Measurements from ENCODE around the gene PRL. TPM values are rescaled to one million over a fixed set of nuclear protein-coding genes. Genes with fewer than 3 reads are reported as not detected.

Gene PRL
- total RNA-seq, 6 experiments from 2014 or later: not detected

- H3K27me3 ChIP-seq: no peaks in the 10 kb centered on the region
- DNase-seq: no peak
- no peaks in the 10 kb centered on the region for H3K36me3 ChIP-seq
- H3K4me1 ChIP-seq: no peaks in the 10 kb centered on the region
- ATAC-seq: no peak
- no peak overlapping the region for H3K4me3 ChIP-seq
- no peak for TF ChIP-seq POLR2A (IDR thresholded peaks at IDR 0.05)
- TF ChIP-seq, protein P1, sequence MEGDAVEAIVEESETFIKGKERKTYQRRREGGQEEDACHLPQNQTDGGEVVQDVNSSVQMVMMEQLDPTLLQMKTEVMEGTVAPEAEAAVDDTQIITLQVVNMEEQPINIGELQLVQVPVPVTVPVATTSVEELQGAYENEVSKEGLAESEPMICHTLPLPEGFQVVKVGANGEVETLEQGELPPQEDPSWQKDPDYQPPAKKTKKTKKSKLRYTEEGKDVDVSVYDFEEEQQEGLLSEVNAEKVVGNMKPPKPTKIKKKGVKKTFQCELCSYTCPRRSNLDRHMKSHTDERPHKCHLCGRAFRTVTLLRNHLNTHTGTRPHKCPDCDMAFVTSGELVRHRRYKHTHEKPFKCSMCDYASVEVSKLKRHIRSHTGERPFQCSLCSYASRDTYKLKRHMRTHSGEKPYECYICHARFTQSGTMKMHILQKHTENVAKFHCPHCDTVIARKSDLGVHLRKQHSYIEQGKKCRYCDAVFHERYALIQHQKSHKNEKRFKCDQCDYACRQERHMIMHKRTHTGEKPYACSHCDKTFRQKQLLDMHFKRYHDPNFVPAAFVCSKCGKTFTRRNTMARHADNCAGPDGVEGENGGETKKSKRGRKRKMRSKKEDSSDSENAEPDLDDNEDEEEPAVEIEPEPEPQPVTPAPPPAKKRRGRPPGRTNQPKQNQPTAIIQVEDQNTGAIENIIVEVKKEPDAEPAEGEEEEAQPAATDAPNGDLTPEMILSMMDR (IDR thresholded peaks at IDR 0.05): no peak
- intact Hi-C loops (cut with DNase I): no loop called here
- no peaks in the 10 kb centered on the region for H3K9me3 ChIP-seq
- H3K27ac ChIP-seq: no peak overlapping the region
- WGBS (ENCODE audit: insufficient coverage, low coverage, low lambda C conversion rate, missing lambda C conversion rate): 33% methylated on average over 1 of the region's 1 CpG
Measured at GRCh38 chr6:22296067-22296466, 769 bp downstream of the PRL start.

GRCh38 chr6:22295145-22295544 is 1.7 kb downstream of the PRL start:
- TF ChIP-seq, protein P1 (IDR thresholded peaks at IDR 0.05): no peak
- TF ChIP-seq POLR2A (IDR thresholded peaks at IDR 0.05): no peak
- intact Hi-C loops (cut with DNase I): no loop called here
- no peaks in the 10 kb centered on the region for H3K4me1 ChIP-seq
- H3K9me3 ChIP-seq: no peaks in the 10 kb centered on the region
- no peak overlapping the region for H3K27ac ChIP-seq
- 71% methylated on average over 9 of the region's 9 CpGs for WGBS (ENCODE audit: insufficient coverage, low coverage, low lambda C conversion rate, missing lambda C conversion rate)
- no peaks in the 10 kb centered on the region for H3K36me3 ChIP-seq
- ATAC-seq (no peak), DNase-seq (no peak)
- no peak overlapping the region for H3K4me3 ChIP-seq
- no peaks in the 10 kb centered on the region for H3K27me3 ChIP-seq

DNA sequence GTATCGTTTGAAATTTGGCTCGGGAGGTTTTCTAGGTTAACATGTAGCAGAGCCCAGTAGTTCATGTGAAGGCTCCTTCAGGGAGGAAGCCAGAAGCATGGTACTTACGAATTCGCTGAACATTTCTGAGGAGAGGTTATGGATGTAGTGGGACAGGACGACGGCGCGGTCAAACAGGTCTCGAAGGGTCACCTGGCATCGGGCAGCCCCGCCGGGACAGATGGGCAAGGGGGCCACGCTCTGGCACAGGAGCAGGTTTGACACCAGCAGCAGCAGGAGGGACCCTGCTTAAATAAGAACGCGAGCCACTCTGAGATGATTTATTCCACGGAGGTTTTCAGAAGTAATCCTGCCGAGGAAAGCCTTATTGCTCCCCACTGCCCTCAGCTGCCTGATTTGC is 2.5 kb downstream of the PRL start:
- no peaks in the 10 kb centered on the region for H3K27me3 ChIP-seq
- DNase-seq (no peak), ATAC-seq (no peak)
- no peak overlapping the region for H3K4me3 ChIP-seq
- no peak overlapping the region for H3K27ac ChIP-seq
- TF ChIP-seq, protein P1 (IDR thresholded peaks at IDR 0.05): no peak
- no peak for TF ChIP-seq POLR2A (IDR thresholded peaks at IDR 0.05)
- H3K9me3 ChIP-seq: no peaks in the 10 kb centered on the region
- intact Hi-C loops (cut with DNase I): no loop called here
- 78% methylated on average over 17 of the region's 17 CpGs for WGBS (ENCODE audit: insufficient coverage, low coverage, low lambda C conversion rate, missing lambda C conversion rate)
- no peaks in the 10 kb centered on the region for H3K4me1 ChIP-seq
- no peaks in the 10 kb centered on the region for H3K36me3 ChIP-seq

DNA sequence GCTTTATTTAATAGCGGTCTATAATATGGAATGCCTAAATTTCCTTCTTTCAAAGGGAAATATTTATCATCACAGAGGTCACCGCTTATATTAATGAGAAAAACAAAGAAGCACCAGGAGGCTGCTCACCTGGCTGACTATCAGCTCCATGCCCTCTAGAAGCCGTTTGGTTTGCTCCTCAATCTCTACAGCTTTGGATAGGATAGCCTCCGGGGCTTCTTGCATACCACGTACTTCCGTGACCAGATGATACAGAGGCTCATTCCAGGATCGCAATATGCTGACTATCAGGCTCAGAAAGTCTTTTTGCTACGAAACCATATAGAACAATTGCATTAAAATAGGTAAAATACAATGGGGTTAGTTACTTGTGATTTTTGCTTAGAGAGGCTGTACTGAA is 6.8 kb downstream of the PRL start:
- no peaks in the 10 kb centered on the region for H3K9me3 ChIP-seq
- DNase-seq: no peak
- no peak for ATAC-seq
- no peak overlapping the region for H3K4me3 ChIP-seq
- TF ChIP-seq, protein P1 (IDR thresholded peaks at IDR 0.05): no peak
- TF ChIP-seq POLR2A (IDR thresholded peaks at IDR 0.05): no peak
- H3K36me3 ChIP-seq: no peaks in the 10 kb centered on the region
- H3K27ac ChIP-seq: no peak overlapping the region
- intact Hi-C loops (cut with DNase I): no loop called here
- no peaks in the 10 kb centered on the region for H3K27me3 ChIP-seq
- no peaks in the 10 kb centered on the region for H3K4me1 ChIP-seq
- WGBS (ENCODE audit: insufficient coverage, low coverage, low lambda C conversion rate, missing lambda C conversion rate): 78% methylated on average over 8 of the region's 8 CpGs

GRCh38 chr6:22288721-22289120 is 8.1 kb downstream of the PRL start:
- TF ChIP-seq, protein P1 (IDR thresholded peaks at IDR 0.05): no peak
- TF ChIP-seq POLR2A (IDR thresholded peaks at IDR 0.05): no peak
- ATAC-seq (no peak), DNase-seq (no peak)
- no peaks in the 10 kb centered on the region for H3K27me3 ChIP-seq
- H3K4me3 ChIP-seq: no peak overlapping the region
- 92% methylated on average over 18 of the region's 18 CpGs for WGBS (ENCODE audit: insufficient coverage, low coverage, low lambda C conversion rate, missing lambda C conversion rate)
- no peak overlapping the region for H3K27ac ChIP-seq
- no peaks in the 10 kb centered on the region for H3K4me1 ChIP-seq
- H3K36me3 ChIP-seq: no peaks in the 10 kb centered on the region
- intact Hi-C loops (cut with DNase I): no loop called here
- no peaks in the 10 kb centered on the region for H3K9me3 ChIP-seq
